Left forelimb (tissue), 1 donor: ENCODE results near the gene PIAS4.

Experiments used
- DNase-seq: peaks from one replicate; pipeline ENCODE4 v3.0.0-alpha.2; 2018; ENCODE audit warnings: low spot score

Gene PIAS4

DNA sequence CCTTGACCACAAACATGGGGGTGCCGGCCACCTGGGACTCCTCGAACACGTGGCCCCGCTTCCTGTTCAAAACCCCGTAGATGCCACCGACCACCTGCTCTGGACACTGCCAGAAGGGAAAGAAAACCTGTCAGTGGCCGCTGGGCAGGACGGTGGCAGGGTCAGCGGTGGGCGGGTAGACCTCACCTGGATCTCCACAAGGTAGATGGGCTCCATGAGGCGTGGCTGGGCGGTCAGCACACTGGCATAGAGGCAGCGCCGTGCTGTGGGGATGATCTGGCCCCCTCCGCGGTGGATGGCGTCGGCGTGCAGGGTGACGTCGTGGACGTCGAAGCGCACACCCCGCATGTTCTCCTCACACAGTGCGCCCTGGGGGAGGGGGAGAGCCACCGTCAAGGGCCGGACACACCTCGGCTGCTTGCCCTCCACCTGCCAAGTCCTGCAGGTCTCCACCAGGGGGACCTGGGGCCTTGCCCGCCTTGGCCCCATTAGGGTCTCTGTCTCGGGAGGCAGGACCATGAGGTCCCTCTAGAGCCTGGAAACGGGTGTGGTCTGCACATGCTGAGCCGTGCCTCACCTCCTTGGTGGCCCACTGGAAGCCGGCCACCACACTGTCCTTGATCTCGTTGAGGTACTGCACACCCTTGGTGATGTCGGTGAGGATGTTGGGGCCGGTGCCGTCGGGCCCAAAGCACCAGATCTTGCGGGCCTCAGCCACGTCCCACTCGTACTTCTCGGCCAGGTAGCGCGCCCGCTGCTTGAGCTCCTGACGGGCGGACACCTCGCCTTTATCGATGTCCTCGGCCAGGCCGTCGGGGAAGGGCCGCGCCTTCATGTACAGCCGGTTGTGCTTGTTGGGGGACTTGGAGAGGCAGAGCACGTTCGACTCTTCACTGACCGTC is 30.0 kb upstream of the PIAS4 start:
- no peak for DNase-seq

DNA sequence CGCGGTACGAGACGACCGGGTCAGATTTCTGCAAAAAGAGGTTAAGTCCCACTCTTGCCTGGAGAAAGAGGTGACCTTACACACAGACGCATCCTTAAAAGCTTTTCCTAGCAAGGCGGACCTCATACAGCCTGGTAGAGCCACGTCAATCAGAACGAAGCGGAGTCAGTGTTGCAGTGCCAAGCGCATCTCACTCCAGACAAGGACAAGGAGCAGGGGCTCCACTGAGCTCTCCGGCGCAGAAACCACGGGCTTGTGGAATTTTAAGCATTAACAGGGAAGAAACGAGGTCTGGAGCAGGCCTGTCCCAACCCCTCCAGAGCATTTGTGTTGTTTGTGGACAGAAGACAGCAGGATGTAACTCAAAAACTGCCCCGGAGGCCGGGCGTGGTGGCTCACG is 29.4 kb upstream of the PIAS4 start:
- no peak for DNase-seq

DNA sequence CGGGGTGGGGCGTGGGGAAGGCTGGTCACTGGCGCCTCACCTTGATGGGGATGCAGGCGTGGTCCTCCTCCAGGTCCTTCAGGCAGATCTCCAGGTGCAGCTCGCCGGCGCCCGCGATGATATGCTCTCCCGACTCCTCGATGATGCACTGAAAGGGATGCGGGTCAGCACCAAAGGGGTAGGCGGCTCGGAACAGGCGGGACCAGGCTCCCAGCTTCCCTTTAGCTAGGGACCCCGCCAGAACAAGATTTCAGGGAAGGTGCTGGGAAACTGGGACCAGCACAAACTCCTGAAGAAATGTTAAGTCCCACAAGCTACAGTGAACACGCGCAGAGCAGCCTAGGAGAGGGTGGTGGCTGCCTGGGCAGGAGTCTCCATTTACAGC is 28.3 kb upstream of the PIAS4 start:
- DNase-seq = no peak

DNA sequence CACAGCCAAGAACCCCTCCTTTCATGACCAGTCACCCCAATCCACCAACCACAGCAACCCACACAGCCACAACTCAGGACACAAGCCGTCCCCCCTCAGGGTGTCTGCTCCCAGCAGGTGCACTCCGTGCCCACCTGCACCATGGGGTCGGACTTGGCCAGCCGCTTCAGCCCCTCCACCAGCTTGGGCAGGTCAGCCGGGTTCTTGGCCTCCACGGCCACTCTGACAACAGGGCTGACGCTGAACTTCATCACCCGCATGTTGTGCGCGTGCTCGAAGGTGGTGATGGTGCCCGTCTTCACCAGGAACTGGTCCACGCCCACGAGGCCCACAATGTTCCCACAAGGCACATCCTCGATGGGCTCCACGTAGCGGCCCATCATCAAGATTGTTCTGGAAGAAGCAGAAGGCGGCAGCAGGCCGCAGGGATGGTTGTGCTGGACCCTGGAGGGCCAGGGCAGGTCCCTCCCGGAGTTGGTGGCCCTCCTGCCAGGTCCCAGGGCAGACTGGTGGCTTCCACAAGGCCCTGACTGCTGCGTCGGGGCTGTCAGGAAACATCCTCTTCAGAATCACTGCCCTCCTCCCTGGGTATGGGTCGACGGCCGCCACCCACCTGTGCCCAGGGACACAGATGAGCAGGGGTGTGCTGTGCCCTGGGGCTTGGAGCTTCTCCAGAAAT is 27.7 kb upstream of the PIAS4 start:
- DNase-seq = no peak

DNA sequence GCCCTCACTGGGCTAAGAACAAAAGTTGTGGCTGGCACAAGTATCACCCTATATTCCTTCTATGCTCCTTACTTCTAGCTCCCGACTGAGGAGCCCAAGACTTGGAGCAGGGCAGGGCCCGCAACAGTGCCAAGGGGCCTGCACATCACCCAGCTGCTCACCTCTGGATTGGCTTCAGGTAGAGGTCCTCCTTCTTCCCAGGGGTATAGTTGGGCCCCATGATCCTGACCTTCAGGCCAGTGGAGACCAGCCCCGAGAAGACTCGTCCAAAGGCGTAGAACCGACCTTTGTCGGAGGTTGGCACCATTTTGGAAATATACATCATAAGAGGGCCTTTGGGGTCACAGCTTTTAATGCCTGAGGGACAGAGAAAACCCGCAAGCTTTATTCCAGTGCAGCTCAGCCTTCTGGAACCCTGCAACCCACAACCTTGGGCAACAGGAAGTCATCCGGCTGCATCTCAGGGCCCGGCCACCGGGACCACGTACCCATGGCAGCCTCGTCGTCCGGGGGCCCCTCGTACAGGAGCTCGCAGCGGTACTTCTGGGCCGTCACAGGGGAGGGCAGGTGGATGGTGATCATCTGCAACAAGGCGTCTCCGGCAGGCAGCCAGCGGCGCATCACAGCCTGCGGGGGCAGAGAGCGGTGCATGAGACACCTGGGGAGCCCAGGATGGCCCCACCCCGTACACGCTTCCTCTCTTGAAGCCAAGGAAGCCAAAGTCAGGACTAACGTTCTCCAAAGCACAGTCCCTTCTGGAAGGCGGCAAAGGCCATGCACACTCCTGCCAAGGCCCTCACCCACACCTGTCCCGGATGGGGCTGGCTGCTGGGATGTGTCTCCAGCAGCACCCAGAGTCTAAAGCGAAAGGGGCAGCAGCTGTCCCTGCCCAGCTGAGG is 26.9 kb upstream of the PIAS4 start:
- no peak for DNase-seq

DNA sequence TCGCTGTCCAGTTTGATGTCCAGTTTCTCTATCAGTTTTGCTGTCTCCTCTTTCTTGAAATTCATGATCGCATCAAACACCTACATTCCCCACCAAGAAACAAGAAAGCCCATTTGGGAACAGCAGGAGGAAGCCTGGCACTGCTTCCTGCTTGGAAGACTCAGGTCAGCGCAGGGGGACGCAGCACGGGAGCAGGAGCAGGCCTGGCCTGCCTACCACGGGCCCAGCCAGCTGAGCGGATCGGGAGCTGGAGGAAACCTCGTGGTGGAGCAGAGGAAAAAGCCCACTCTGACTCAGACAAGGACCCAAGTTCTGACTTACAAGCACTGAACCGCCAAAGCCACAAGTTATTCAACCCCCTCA is 26.2 kb upstream of the PIAS4 start:
- DNase-seq = no peak

DNA sequence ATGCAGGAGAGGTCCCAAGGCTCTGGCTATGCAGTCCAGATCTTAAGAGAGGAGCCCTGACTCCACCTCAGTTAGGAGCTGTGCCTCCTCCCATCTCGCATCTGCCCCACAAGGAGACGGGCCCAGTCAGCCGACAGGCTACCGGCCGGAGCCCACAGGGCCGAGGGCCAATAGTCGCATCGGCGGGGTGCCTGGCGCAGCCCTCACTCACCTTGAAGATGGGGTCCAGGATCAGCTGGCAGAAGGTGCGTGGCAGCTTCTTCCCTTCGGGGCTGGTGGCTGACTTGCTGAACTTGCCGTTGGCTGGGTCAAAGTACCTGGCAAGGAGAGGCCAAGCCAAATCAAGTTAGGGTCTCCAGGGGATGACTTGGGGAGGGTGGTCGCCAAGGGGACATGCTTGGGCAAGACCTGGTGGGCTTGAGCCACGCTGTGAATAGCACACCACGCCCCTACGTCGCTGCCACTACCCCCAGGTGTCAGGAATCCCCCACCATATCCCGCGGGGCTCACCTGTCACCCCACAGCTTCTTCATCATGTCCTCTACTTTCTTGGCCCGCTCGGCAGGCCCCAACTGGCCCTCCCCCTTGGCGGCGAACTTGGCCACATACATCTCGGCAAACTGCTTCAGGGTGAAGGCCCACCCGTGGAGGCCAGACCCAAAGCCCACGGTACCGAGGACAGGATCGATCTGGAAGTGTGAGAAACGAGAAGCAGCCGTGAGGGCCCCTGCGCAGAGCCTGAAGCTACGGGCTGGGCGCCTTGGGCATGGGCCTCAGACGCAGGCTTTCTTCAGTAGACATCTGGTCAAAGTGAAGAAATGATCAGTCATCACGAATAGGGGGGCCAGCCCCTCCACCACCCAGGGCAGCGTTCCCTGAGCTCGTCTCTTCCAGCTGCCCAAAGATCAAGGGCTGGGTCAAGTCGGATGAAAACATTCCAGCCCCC is 25.5 kb upstream of the PIAS4 start:
- no peak for DNase-seq

DNA sequence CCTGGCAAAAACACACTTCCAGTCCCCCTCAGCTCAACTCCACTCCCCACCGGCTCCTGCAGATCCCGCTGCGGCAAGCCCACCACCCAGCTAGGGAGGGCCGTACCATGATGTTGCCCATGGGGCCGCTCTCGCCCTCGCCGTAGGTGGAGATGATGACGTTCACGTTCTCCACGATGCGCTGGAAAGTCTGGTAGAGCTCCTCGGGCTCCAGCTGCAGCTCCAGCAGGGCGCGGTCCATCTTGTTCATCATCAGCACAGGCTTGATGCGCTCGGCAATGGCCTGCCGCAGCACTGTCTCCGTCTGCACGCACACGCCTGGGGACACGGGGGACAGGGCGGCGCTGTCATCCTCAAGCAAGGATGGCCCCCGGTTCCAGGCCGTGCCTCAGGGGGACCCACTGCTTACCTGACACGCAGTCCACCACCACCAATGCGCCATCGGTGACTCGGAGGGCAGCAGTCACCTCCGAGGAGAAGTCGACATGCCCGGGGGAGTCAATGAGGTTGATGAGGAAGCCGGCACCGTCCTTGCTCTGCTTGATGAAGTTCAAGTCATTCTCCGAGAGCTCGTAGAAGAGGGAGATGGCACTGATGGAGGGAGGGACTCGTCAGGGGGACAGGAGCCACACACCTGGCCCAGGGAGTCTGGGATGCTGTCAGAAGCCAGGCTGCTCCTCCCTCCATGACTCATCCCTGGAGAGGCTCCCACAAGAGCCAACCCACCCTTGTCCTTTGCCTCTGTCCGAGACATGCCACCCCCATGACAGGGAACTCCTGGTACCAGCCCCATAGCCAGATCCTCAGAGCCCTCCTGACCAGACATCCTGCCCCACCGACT is 24.6 kb upstream of the PIAS4 start:
- no peak for DNase-seq

DNA sequence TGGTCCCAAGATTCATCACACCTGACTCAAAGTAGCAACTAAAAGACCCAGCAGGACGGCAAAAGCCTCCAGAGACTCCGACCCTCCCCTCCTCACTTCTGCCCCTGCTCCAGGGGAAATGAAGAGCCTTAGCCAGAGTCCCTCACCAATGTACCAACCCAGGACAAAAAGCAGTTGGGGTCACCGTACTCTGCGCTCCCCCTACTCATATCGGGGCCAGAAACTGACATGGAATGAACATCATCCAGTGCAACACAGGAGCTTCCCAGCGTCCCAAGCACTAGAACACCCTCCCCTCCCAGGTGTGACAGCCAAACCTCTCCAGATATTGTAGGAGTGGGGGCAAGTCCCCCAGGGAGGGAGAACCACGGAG is 24.0 kb upstream of the PIAS4 start:
- no peak for DNase-seq

DNA sequence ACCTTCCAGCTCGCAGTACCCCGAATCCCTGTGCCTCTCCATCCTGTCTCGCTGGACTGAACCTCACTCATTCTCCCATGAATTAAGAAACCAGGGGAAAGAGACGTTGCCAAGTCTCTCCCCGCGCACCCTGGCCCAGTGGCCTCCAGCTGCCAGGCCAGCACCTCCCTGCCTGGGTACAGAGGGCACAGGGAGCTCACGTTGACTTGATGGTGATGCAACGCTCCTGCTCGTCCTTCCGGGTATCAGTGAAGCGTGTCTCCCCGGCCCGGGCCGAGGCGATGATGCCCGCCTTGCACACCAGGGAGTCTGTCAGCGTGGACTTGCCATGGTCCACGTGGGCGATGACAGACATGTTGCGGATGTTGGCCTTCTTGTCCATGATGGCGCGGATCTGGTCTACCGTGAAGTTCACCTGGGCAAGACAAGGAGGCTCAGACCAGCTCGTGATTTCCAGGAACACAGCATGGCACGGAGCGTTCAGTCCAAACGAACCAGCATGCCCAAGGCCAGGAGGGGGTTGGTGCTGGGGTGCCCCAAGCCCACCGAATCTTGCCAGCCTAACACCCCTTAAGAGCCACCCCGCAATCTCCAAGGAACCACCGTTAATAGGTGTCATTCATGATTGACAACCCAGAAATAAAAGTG is 23.5 kb upstream of the PIAS4 start:
- DNase-seq = no peak

DNA sequence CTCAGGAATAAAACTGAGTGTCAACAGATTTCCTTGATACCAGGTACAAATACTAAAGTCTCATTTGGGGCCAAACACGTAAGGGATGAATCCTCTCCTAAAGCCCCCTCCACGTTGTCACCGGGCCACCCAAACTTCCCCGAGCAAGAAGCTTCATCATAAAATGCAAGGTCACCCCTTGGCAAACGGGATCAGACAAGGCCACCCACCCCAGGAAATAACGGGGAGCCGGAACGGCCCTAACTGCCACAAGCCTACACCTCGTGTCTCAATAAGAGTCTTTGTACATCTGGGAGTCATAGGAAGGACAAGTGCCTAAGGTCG is 23.0 kb upstream of the PIAS4 start:
- DNase-seq = no peak

DNA sequence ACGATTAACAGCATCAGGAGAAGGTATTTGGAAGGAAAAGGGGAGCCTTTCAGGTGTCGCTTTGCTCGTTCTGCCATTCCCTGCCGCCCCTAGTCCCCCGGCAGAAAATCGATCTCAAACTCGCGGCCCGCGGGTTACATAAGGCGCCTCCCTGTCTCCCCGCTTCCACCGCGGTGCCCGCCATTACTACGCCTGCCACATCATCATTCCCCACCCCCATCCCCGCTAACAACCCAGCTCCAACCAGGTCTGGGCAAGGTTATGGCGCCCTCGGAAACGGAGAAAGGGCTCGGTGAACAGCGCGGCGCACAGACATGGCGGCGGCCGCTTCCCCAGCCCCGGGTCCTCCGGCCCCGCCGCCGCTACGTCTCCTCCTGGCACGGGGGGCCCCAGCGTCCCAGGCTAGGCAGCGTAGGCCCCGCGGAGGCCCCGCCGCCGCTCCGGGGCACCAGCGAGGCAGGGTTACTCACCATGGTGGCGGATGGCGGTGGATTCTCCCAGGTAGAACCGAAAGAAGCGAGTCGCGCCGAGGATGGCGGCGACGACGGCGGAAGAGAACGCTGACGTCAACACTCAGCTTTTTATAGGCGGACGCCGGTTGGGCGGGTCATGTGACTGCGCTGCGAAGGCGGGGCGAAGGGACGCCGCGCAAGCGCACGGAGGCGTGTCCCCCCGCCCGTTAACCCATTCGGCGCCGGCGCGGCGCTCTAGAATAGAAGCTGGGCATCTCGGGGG is 22.5 kb upstream of the PIAS4 start, which contains the start of gene EEF2:
Gene EEF2 (minus strand): TSS at position 556 of the 735 bp plus-strand sequence. CDS start 83 bp downstream, at position 473.
- DNase-seq = peak; percentile 94

DNA sequence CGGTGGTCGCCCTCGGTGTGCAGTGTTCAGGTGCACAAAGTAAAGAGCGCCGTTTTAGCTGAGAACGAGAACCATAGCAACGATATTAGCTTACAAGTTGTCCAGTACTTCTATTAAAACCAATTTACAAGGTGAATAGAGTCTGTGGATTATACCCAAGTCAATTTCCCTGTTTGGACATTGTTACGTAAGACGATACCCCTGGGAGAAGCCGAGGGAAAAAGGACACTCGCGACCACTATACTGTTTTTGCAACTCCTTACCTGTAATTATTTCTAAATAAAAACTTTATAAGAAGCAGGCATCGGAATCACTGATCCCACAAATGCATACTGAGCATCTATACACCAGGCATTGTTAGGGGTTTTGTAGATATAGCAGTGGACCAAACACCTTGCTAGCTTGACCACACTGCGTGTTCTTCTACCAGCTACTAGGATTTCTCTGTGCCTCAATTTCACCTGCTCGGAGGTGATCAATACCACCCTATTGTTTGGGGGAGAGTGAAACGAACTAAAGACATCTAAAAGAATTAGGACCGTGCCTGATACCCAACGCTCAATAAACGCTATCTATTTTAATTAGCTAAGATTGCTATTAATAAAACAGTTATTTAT is 21.8 kb upstream of the PIAS4 start:
- no peak for DNase-seq

DNA sequence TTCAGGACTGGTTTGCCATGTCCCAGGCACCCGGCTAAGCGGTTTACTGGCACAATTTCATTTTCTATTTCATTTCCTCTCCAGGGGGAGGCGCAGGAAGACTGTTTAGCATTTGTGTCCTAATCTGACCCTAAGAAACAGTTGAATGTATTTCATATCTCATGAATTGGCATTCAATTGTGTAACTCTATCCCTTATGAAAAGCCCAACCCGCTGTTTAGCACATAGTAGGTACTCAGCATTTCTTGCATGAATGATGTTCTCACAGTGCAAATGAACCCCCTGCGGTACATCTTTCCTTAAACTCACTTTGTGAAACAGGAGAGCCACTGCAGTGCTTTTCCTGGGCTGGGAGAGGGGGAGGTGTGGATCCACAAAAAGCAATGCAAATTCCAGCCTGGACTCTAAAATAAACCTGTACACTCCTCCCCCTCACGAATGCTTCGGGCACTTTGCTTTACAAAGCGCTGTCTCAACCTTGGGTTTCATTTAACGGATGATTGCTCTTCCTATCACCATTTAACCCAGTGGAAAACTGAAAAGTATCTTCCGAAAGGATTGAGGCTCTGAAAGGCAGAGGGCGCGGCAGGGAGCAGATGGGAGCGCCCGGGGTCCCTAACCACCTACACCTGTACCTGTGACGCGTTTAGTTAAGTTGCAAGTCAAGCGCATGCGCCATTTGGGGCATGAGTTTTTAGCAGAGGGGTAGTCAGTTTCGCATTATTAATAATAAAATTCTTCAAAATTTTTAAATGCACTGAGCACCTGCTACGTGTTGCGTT is 21.1 kb upstream of the PIAS4 start:
- DNase-seq = no peak

DNA sequence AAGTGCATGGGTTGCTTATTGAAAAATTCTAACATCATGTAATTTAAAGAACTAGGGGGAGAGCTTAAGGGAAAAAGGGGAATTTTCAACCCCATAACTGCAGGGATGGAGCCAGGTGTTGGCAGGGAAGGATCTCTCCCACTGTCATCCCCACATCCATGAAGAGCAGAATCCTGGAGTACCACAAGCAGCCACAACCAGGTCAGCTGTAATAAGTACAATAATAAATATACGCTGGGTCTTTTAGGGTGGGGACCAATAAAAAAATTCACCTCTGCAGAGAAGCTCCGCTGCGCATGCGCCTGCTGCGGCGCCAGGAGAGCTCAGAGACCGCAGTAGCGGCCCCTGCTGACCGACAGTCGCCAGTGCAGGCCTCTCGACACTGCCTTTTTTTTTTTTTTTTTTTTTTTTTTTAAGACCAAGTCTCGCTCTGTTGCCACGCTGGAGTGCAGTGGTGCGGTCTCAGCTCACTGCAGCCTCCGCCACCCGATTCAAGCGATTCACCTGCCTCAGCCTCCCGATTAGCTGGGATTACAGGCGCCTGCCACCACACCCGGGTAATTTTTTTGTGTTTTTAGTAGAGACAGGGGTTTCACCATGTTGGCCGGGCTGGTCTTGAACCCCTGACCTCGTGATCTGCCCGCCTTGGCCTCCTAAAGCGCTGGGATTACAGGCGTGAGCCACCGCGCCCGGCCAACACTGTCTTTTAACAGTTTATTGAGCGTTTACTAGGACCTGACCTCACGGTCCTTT is 19.7 kb upstream of the PIAS4 start:
- DNase-seq = peak; percentile 91

DNA sequence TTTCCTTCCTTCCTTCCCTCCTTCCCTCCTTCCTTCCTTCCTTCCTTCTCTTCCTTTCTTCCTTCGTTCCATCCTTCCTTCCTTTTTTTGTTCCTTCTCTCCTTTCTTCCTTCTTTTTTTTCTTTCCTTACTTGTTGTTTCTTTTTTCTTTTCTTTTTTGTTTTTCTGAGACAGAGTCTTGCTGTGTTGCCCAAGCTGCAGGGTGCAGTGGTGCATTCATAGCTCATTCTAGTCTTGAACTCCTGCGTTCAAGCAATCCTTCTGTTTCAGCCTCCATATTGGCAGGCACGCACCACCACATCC is 16.8 kb upstream of the PIAS4 start:
- no peak for DNase-seq

DNA sequence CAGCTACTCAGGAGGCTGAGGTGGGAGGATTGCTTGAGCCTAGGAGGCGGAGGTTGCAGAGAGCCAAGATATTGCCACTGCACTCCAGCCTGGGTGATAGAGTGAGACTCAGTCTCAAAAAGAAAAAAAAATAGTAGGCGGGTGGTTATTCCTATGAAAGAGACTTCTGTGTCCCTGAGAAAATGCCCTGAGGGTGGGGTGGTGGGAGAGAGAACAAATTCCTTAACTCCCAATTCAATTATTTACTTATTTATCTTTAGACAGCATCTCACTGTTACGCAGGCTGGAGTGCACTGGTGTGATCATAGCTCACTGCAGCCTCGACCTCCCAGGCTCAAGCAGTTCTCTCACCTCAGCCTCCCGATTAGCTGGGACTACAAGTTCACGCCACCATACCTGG is 11.9 kb upstream of the PIAS4 start:
- no peak for DNase-seq
